Gastrocnemius medialis (tissue), 4 donors: ENCODE results near the gene CFAP45. TPM values are rescaled to one million over a fixed set of nuclear protein-coding genes. Genes with fewer than 3 reads are reported as not detected.

Experiments
- ATAC-seq, 2 donors: fragments of 150-250 bp; one replicate each; pipeline ENCODE4 v1.9.1; 2016
- DNase-seq, 2 donors: peaks; one replicate each; pipeline ENCODE4 v3.0.0-alpha.2; 2019
- H3K27ac ChIP-seq, 4 donors: fragments of 200-600 bp; sonication (generic); 1 replicate in 1 of 4; 2 replicates in 3 of 4; pipeline ENCODE4 v1.5.1; 2016 to 2018; ENCODE audit warnings: mild to moderate bottlenecking in 2 of 4, moderate library complexity in 1 of 4
- H3K27me3 ChIP-seq, 3 donors: fragments of 200-600 bp; sonication (generic) in 2 of 3; 1 replicate in 1 of 3; 2 replicates in 2 of 3; pipeline versions ENCODE4 v1.5.1 to v1.6.0; 2016 to 2019; ENCODE audit warnings: mild to moderate bottlenecking in 1 of 3, moderate library complexity in 1 of 3
- H3K36me3 ChIP-seq, 2 donors: fragments of 200-600 bp; sonication (generic) in 1 of 2; one replicate each; pipeline ENCODE4 v1.5.1; 2017 to 2018
- H3K4me1 ChIP-seq, 2 donors: fragments of 200-600 bp; sonication (generic) in 1 of 2; one replicate each; pipeline ENCODE4 v1.5.1; 2016 to 2017; ENCODE audit warnings: mild to moderate bottlenecking in 2 of 2
- H3K4me3 ChIP-seq, 4 donors: fragments of 200-600 bp; sonication (generic) in 3 of 4; 1 replicate in 1 of 4; 2 replicates in 3 of 4; pipeline ENCODE4 v1.5.1; 2016 to 2019; ENCODE audit warnings: mild to moderate bottlenecking in 2 of 4
- H3K9me3 ChIP-seq, 3 donors: fragments of 200-600 bp; sonication (generic) in 2 of 3; 1 replicate in 1 of 3; 2 replicates in 2 of 3; pipeline ENCODE4 v1.5.1; 2016 to 2019
- POLR2A ChIP-seq, 2 donors: fragments of 450-650 bp; IDR thresholded peaks; one replicate each; pipeline ENCODE4 v1.6.1; 2017; ENCODE audit warnings: antibody characterized with exemption in 2 of 2, mild to moderate bottlenecking in 2 of 2, moderate library complexity in 2 of 2
- in situ Hi-C, 4 donors: fragments of 200-750 bp; cut with MboI; loops; one replicate each; pipeline versions ENCODE4 v1.15.0 to v1.8.0; 2017; ENCODE audit warnings: low sequenced_read_pairs in 4 of 4
- intact Hi-C: fragments of 100-400 bp; cut with DNase I; formaldehyde crosslinking; loops from one replicate; pipeline ENCODE4 v1.15.1; 2023; ENCODE audit warnings: low total_unique reads
- total RNA-seq, 4 donors: library from RNA; depleted of rRNA; stranded (reverse); fragments of >200 nt; gene quantifications; one replicate each; pipeline versions ENCODE4 v1.1.0 to v1.2.3, GENCODE V29; 2016
- TF ChIP-seq, protein P1 (sequence below), 5 experiments: fragments of 450-650 bp in 3 of 5; fragments of 200-600 bp in 2 of 5; sonication (generic) in 2 of 5; IDR thresholded peaks in 4 of 5; conservative IDR thresholded peaks in 1 of 5; 1 replicate in 4 of 5; 2 replicates in 1 of 5; pipeline ENCODE4 v1.5.1; 2016 to 2019; ENCODE audit warnings: antibody characterized with exemption in 5 of 5, mild to moderate bottlenecking in 3 of 5, moderate library complexity in 3 of 5

The CFAP45 gene
- total RNA-seq, 4 donors from 2014 or later = not detected

DNA sequence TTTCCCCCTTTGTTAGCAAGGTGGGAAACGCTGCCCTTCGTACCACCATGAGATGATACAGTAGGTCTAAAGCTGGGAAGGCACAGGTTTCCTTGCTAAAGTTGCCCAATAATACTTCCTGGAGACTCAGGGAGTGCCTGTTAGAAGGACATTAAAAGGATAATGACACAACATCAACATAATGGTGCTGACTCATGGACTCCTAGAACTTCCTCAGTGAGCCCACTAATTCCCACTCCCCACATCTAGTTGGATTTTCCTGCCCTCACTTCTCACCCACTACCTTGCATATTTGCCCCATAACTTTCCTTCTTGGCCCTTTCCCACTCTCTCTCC, 17.5 kb downstream of the CFAP45 start:
- no peak overlapping the region for H3K27ac ChIP-seq
- H3K9me3 ChIP-seq = no peaks in the 10 kb centered on the region
- no peak for DNase-seq
- TF ChIP-seq, protein P1, sequence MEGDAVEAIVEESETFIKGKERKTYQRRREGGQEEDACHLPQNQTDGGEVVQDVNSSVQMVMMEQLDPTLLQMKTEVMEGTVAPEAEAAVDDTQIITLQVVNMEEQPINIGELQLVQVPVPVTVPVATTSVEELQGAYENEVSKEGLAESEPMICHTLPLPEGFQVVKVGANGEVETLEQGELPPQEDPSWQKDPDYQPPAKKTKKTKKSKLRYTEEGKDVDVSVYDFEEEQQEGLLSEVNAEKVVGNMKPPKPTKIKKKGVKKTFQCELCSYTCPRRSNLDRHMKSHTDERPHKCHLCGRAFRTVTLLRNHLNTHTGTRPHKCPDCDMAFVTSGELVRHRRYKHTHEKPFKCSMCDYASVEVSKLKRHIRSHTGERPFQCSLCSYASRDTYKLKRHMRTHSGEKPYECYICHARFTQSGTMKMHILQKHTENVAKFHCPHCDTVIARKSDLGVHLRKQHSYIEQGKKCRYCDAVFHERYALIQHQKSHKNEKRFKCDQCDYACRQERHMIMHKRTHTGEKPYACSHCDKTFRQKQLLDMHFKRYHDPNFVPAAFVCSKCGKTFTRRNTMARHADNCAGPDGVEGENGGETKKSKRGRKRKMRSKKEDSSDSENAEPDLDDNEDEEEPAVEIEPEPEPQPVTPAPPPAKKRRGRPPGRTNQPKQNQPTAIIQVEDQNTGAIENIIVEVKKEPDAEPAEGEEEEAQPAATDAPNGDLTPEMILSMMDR (IDR thresholded peaks at IDR 0.05 in 4 of 5, conservative IDR thresholded peaks at IDR 0.05 in 1 of 5) = no peak
- no peak for TF ChIP-seq POLR2A (IDR thresholded peaks at IDR 0.05)
- H3K4me3 ChIP-seq = no peak overlapping the region
- intact Hi-C loops (no loop called here), in situ Hi-C loops (no loop called here)
- H3K27me3 ChIP-seq = no peaks in the 10 kb centered on the region
- ATAC-seq = no peak
- H3K36me3 ChIP-seq = no peaks in the 10 kb centered on the region
- no peaks in the 10 kb centered on the region for H3K4me1 ChIP-seq

DNA sequence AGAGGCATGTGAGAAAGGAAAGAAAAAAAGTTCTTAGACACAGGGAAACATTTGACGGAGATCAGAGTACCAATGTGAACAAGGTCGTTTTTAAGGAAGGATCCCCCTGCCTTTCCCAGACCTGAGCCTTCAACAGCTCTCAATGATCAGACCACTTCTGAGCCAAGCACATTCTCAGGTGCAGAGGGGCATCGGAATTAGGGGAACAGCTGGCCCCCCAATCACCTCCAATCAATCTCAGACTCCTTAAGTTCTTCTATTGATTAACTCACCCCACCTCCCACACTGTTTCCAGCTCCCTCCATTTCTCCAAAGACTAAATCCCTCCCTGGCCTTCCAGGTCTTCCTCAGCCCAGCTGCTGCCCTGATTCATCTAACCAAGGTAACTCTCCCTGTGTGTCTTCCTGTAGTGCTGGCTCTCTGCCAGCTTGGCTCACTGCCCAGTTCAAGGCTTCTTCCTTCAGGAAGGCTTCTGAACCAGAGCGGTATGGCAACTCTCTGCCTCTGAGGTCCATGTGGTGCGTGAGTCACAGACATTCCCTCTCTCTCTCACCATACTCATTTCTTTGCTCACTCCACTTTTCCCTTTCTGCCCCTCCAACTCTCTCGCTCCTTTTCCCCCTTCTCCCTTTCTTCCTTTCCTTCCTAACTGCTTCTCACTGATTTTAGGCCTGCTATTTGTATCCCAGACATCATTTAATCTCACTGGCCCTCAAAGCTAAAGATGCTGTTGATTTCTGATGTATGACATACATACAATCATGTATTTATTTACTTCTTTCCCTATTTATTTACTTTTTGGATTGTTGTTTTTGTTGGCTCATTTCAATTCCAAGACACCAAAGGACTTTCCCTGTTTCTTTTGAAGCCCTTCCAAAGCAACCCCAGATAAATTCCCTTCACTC, 18.1 kb downstream of the CFAP45 start:
- Histone ChIP-seq H3K9me3 (no peaks in the 10 kb centered on the region), H3K36me3 (no peaks in the 10 kb centered on the region), H3K27me3 (no peaks in the 10 kb centered on the region), H3K4me3 (no peak overlapping the region), H3K4me1 (no peaks in the 10 kb centered on the region), H3K27ac (no peak overlapping the region)
- in situ Hi-C loops (no loop called here), intact Hi-C loops (no loop called here)
- DNase-seq = peak in 1 of 2 donors; percentile 38
- peak in 1 of 2 donors; percentile 30 for ATAC-seq
- TF ChIP-seq POLR2A (IDR thresholded peaks at IDR 0.05) = no peak
- TF ChIP-seq, protein P1 (IDR thresholded peaks at IDR 0.05 in 4 of 5, conservative IDR thresholded peaks at IDR 0.05 in 1 of 5) = no peak

DNA sequence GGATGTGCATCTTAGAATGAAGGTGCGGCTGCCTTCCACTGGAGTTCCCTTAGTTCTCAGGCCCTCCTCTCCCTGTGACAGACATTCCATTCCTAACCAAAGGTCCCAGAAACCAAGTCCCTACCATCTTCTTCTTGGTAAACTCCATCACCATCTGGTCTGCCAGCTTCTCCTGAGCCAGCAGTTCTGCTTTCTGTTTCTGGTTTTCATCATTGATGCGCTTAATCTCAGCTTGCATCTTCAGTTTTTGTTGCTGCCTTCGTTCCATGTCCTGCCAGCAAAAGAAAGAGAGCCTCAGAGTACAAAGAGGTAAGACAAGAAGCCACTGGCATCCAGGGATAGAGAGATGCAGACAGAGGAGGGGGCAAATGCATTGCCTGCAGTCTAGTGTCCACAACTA, 19.5 kb downstream of the CFAP45 start:
- Histone ChIP-seq H3K27me3 (no peaks in the 10 kb centered on the region), H3K36me3 (no peaks in the 10 kb centered on the region), H3K9me3 (no peaks in the 10 kb centered on the region), H3K4me1 (no peaks in the 10 kb centered on the region), H3K27ac (no peak overlapping the region), H3K4me3 (no peak overlapping the region)
- TF ChIP-seq POLR2A (IDR thresholded peaks at IDR 0.05) = no peak
- TF ChIP-seq, protein P1 (IDR thresholded peaks at IDR 0.05 in 4 of 5, conservative IDR thresholded peaks at IDR 0.05 in 1 of 5) = no peak
- intact Hi-C loops (no loop called here), in situ Hi-C loops (no loop called here)
- no peak for DNase-seq
- no peak for ATAC-seq

DNA sequence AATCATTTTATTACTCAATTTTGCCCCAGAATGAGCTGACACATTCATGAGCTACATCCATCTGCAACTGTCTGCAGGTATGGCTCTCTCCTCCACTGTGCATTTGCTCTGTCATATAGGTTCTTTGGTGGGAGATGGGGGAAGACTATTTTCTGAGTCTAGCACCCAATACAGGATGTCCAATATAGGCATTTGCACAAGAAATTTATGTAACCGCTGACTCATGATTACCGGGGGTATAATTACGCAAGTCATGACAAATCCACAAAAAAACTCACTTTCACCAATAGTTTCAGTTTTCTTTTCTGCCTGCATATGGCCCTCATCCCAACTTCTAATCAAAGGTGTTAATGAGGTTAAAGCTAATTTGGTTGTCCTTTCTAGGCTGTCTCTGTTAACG, 20.0 kb downstream of the CFAP45 start:
- in situ Hi-C loops (no loop called here), intact Hi-C loops (no loop called here)
- ATAC-seq (no peak), DNase-seq (no peak)
- Histone ChIP-seq H3K4me1 (no peaks in the 10 kb centered on the region), H3K36me3 (no peaks in the 10 kb centered on the region), H3K4me3 (no peak overlapping the region), H3K9me3 (no peaks in the 10 kb centered on the region), H3K27me3 (no peaks in the 10 kb centered on the region), H3K27ac (no peak overlapping the region)
- TF ChIP-seq POLR2A (IDR thresholded peaks at IDR 0.05) = no peak
- TF ChIP-seq, protein P1 (IDR thresholded peaks at IDR 0.05 in 4 of 5, conservative IDR thresholded peaks at IDR 0.05 in 1 of 5) = no peak
